Cardiac atrium fibroblast (primary cell): Measurements from ENCODE around the gene VAMP5. TPM values are rescaled to one million over a fixed set of nuclear protein-coding genes. Genes with fewer than 3 reads are reported as not detected.

ENCODE experiments used
- total RNA-seq: library from RNA; depleted of rRNA; stranded (reverse); fragments of >200 nt; gene quantifications from 2 replicates; pipeline ENCODE4 v1.2.3, GENCODE V29; 2015

VAMP5 gene, protein sequence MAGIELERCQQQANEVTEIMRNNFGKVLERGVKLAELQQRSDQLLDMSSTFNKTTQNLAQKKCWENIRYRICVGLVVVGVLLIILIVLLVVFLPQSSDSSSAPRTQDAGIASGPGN
- total RNA-seq = 30.6 and 43.5 TPM in 2 replicates

GRCh38 chr2:85584354-85584856 is at the start of gene VAMP5:
Gene VAMP5 (plus strand): TSS chr2:85584431. CDS start chr2:85584491, 60 bp downstream.

GRCh38 chr2:85538507-85539360 is 45.5 kb upstream of the VAMP5 start, which contains the start of gene MAT2A:
Gene MAT2A (plus strand): TSS chr2:85539168. CDS start chr2:85539288, 120 bp downstream.

DNA sequence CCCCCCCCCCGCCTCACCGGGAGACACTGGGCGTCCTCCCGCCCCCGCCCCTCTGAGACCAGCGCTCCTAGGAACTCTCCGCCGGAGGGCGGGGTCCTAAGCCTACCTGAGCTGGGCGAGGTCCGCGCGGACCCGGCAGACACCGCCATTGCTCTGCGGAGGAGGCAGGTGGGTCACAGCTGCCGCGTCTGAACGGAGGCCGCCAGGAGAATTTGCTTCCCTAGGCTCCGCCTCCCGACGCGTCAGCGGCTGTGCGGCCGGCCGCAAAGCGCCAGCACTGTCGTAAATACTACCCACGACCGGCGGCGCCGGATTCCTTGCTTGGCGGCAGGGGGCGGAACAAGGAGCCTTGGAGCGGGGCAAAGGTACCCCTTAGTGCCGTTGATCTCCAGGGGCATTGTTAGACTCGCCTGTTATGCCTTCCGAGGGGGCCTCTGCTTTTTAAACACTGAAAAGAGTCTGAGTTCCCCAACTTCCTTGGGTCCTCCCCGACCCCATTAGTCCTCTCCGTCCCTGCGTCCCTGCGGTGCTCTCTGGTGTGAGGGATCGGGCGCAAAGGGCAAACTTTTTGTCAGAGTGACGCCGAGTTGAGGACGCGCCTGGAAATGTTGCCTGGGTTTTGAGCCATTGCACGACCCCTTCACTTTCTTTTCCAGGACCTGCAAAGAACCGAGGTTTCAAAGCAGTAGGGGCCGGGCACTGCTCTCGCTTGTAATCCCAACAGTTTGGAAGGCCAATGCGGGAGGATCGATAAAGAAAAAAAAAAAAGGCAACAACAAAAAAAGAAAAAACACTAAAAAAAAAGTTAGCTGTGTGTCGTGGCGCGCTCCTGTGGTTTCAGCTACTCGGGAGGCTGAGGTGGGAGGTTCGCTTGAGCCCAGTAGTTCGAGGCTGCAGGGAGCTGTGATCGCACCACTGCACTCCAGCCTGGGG is 22.7 kb upstream of the VAMP5 start, which contains the start of gene GGCX:
Gene GGCX, minus strand, starts transcription at position 214 of the 933 bp plus-strand sequence. Its CDS starts 65 bp downstream, at position 149.

GRCh38 chr2:85577386-85578242 is 6.6 kb upstream of the VAMP5 start, which contains the start of gene VAMP8:
Gene VAMP8 (plus strand): TSS chr2:85577586. CDS start chr2:85577647, 61 bp downstream.

DNA sequence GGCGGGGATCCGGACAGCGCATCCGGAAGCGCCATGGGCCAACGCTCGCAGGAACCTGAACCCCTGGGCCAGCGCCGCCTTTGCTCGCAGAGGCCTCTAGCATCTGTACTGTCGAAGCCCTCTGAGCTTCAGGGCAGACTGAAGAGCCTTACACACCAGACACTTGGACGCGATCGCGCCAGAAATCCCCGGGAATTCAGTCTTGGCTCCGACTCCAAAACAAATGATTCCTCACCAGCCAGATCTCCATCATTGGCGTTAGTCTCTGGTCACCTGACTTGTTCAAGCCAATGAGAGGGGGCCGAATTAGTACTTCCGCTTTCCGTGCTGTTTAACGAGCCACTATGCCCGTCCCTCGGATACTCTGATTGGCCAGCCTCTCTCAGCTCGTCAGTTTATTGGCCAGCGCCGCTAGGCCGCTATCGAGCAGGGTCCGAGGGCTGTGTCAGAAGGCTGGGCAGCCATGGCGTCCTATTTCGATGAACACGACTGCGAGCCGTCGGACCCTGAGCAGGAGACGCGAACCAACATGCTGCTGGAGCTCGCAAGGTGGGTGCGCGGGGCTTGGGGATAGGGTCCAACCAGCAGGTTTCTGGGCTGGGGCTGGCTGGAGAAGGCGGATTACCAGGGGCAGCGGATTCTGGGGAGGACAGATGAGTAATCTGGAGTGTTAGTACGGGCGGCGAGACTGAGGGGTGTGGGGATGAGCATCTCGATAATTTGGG is 11.2 kb downstream of the VAMP5 start, which contains the start of gene RNF181:
Gene RNF181, plus strand, starts transcription at position 445 of the 725 bp plus-strand sequence. Its CDS starts 19 bp downstream, at position 464.

GRCh38 chr2:85602476-85603234 is 18.4 kb downstream of the VAMP5 start, which contains the start of gene TMEM150A:
Gene TMEM150A (minus strand): TSS chr2:85602698. CDS start chr2:85601948, 750 bp downstream.

DNA sequence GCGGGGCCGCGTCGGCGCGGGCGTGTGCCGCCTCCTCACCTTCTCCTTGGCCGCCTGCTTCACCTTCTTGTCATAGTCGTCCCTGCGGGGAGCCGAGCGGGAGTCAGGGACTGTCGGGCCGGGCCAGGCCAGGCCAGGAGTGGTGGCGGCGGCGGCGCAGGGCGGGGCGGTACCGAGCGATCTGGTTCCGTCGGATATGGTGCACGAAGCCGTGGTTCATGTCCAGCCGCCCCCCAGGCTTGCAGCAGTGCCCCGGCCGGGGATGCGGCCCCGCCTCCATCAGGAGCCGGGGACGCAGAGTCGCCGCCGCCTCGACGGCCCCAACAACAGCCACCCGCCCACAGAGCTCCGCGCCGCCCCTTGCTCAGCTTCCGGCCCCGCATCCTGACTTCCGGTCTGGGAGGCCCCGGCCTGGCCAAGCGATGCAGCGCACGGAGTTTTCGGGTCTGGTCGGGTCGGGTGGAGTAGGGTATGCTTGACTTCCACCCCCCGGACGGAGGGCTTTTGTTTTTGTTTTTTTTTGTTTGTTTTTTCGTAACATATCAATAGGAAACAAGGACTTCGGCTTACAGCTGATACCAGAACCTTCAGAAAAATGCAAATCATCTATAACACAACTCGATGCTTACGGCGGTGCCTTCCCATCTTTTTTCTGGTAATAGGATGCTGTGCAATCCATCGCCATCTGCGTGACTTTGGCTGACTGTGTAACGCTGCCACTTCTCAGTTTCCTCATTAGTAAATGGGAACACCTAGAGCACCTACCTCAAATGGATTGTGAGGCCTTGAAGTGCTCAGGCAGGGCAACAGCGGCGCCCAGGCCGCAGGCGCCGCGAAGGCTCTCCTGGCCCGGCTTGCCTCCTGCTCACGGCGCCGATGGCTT is 27.7 kb downstream of the VAMP5 start, which contains the start of gene C2orf68:
Gene C2orf68, minus strand, starts transcription at position 362 of the 883 bp plus-strand sequence. Its CDS starts 82 bp downstream, at position 280.

Other genes with a start within 250 kb of the VAMP5 start
- gene RETSAT, start 229.9 kb upstream of the VAMP5 start, total RNA-seq = 44.6 and 55.8 TPM in 2 replicates
- gene ELMOD3, start 229.7 kb upstream of the VAMP5 start, total RNA-seq = 8.3 and 10.5 TPM in 2 replicates
- 23.3 and 29.4 TPM in 2 replicates for gene CAPG, start 174.1 kb upstream of the VAMP5 start, total RNA-seq
- gene SH2D6, start 165.7 kb upstream of the VAMP5 start, total RNA-seq = not detected in 2 replicates
- 86.3 and 97.7 TPM in 2 replicates for gene MAT2A, start 45.3 kb upstream of the VAMP5 start, total RNA-seq
- gene GGCX, start 22.9 kb upstream of the VAMP5 start, total RNA-seq = 46.5 and 82.5 TPM in 2 replicates
- gene VAMP8, start 6.8 kb upstream of the VAMP5 start, total RNA-seq = 0.16 and 2.2 TPM in 2 replicates
- gene RNF181, start 11.3 kb downstream of the VAMP5 start, total RNA-seq = 136 and 149 TPM in 2 replicates
- gene TMEM150A, start 18.3 kb downstream of the VAMP5 start, total RNA-seq = 21.4 and 31.4 TPM in 2 replicates
- gene C2orf68, start 27.6 kb downstream of the VAMP5 start, total RNA-seq = 7.4 and 11.0 TPM in 2 replicates
- gene USP39, start 31.8 kb downstream of the VAMP5 start, total RNA-seq = 46.2 and 46.3 TPM in 2 replicates
- not detected in 2 replicates for gene SFTPB, start 83.8 kb downstream of the VAMP5 start, total RNA-seq
- gene GNLY, start 109.9 kb downstream of the VAMP5 start, total RNA-seq = not detected in 2 replicates
- gene ATOH8, start 169.6 kb downstream of the VAMP5 start, total RNA-seq = 115 and 129 TPM in 2 replicates